ENCODE measurements around the gene SDHC.
"Not testable (repeated sequence)": the region's sequence is repeated elsewhere in the genome, so short reads cannot be mapped to it uniquely, and the experiment has no call there.

Gene SDHC

DNA sequence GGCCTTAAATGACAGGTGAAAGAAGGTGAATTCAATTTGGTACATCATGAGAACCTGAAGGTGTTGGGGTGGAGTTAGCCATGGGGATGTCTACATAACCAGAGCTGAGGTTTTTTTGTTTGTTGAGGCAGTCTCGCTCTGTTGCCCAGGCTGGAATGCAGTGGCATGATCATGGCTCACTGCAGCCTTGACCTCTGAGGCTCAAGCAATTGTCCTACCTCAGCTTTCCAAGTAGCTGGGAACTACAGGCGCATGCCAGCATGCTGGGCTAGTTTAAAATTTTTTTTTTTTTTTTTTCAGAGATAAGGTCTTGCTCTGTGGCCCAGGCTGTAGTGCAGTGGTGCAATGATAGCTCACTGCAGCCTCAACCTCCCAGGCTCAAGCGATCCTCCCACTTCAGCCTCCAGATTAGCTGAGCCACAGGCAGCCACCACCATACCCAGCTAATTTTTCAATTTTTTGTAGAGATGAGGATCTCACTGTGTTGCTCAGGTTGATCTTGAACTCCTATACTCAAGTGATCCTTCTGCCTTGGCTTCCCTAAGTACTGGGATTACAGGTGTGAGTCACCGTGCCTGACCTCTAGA, 2.5 kb upstream of the SDHC start:
- DNase-seq = no peak

GRCh38 chr1:161313554-161314200, 504 bp upstream of the SDHC start:
- no peak for DNase-seq

- DNase-seq = not testable (repeated sequence)
These were observed 1.9 kb downstream of the SDHC start for GRCh38 chr1:161315841-161316674.

DNA sequence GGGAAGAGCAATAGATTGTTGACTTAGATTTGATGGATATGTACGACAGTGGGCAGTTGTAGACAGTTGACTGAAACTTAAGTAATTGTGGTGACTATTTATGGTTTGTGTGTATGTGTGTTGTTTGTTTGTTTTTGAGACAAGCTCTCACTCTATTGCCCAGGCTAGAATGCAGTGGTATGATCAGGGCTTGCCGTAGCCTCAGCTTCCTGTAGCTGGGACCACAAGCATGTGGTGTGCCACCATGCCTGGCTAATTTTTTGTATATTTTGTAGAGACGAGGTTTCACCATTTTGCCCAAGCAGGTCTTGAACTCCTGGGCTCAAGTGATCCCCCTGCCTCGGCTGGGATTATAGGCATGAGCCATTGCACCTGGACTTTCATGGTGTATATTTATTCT, 9.8 kb downstream of the SDHC start:
- DNase-seq = no peak

DNA sequence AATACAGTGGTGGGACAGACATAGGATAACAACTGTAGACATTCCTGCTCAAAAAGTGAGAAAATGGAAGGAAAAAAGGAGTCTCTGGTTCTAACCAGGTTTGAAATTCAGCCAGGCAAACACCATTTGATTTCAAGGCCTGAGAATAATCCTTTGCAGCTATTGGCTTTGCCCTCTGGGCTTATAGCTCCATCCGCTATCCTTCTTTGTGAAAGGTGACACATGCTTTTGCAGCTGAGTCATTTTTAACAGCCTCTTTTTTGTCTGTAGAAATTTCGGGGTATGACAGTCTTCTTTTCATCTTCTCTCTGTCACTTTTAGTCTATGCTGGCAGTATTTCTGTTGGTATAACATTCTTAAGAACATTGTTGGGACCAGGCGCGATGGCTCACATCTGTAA, 16.2 kb downstream of the SDHC start:
- no peak for DNase-seq

- no peak for DNase-seq
These were observed 19.0 kb downstream of the SDHC start for GRCh38 chr1:161333166-161333565.

- DNase-seq = no peak
These were observed 21.6 kb downstream of the SDHC start for GRCh38 chr1:161335796-161336195.

GRCh38 chr1:161342177-161342576, 28.0 kb downstream of the SDHC start:
- no peak for DNase-seq

GRCh38 chr1:161342821-161343220, 28.6 kb downstream of the SDHC start:
- DNase-seq = no peak

- no peak for DNase-seq
These were observed 36.5 kb downstream of the SDHC start for GRCh38 chr1:161350671-161351070.

- no peak for DNase-seq
These were observed 37.3 kb downstream of the SDHC start for GRCh38 chr1:161351482-161351881.

- DNase-seq = no peak
These were observed 42.9 kb downstream of the SDHC start for GRCh38 chr1:161357073-161357472.

- no peak for DNase-seq
These were observed 45.1 kb downstream of the SDHC start for GRCh38 chr1:161359291-161359690.

- no peak for DNase-seq
These were observed 50.2 kb downstream of the SDHC start for GRCh38 chr1:161364332-161364731.

DNA sequence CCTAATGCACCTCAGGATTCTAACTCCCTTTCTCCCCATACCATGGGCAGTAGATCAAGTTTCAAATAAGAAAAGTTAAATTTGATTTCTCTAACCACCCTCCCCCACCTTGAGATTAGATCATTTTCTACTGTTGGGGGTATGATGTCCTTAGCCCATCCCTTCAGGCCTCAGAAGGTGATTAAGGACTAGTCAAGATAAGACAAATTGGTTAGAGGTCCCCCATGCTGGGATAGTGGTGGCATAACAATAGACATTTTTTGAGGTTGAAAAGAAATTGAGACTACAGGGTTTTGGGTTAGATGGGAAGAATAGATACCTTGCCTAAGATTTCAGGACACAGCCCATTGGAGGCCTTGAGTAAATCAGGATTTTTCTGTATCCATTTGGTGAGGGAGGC, 51.0 kb downstream of the SDHC start:
- no peak for DNase-seq

- DNase-seq = peak; percentile 42
These were observed 53.7 kb downstream of the SDHC start, which contains the start of gene CFAP126 for GRCh38 chr1:161367684-161368400. Gene CFAP126, minus strand, starts transcription at chr1:161367876. Its CDS starts 8 bp downstream, at chr1:161367868.

DNA sequence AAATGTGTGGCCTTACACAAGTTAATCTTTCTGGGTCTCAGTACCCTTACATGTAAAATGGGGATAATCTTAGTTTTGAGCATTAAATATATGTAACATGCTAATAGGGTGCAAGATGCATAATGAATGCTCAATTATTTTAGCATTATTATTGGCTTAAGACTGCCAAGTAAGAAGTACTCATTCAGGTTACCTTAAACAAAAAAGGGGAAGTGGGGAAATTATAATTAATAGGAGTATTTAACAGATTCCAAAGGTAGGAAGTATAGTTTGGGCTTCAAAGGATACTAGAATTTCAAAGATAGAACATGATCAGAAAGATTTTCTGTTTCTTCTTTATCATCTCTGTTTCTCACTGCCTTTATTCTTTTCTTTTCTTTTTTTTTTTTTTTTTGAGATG, 59.3 kb downstream of the SDHC start:
- no peak for DNase-seq

DNA sequence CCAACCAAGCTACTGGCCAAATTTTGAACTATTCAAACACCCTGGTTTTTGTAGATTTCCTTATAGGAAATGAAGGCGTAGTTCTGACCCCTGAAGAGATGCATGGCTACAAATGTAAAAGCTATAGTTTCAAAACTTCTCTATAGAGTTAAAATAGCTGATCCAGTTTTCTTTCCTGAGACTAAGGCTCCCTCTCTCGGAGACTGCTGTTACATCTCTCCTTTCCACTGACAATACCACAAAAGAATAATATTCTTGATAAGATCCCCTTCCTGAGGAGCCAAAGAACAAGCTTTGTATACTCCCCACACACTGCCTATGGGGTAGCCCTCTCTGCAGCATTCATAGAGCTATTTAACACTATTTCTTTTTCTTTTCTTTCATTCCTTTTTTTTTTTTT, 60.2 kb downstream of the SDHC start:
- DNase-seq = no peak

DNA sequence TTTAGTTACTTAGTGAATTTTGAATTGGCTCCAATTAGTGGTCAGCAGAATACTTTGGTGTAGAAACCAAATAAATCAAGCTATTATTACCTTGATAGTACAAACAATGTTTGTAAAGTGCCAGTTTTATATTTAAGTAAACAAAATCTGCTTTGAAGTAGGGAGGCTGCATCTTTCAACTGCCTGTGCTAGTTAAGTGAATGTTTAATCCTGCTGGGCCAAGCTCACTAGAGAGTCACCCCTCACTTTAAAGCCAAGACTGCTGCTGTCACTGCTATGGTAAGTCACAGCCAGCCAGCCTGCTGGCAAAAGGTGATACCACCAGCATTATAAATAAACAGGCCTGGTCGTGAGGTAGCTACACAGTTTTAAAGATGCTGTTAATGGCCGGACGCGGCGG, 63.8 kb downstream of the SDHC start:
- no peak for DNase-seq

DNA sequence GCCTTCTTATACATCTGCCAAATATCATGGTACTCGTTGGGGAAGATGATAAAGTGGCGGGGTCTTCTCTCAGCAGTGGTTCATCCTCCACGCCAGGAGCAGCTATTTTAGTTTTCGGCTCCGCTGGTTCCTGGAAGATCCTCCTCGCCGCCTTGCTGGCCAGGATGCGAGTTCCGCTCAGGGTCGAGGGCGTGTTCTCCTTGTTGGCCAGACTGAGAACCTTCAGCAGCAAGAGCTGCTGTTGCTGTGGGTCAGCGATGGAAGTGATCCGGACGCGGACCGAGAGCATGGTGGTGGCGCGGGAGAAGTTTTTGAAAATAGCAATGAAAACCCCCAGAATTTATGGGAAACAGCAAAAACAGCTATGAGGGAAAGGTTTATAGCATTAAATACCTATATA, 64.9 kb downstream of the SDHC start:
- no peak for DNase-seq

- no peak for DNase-seq
These were observed 67.5 kb downstream of the SDHC start for GRCh38 chr1:161381707-161382106.

DNA sequence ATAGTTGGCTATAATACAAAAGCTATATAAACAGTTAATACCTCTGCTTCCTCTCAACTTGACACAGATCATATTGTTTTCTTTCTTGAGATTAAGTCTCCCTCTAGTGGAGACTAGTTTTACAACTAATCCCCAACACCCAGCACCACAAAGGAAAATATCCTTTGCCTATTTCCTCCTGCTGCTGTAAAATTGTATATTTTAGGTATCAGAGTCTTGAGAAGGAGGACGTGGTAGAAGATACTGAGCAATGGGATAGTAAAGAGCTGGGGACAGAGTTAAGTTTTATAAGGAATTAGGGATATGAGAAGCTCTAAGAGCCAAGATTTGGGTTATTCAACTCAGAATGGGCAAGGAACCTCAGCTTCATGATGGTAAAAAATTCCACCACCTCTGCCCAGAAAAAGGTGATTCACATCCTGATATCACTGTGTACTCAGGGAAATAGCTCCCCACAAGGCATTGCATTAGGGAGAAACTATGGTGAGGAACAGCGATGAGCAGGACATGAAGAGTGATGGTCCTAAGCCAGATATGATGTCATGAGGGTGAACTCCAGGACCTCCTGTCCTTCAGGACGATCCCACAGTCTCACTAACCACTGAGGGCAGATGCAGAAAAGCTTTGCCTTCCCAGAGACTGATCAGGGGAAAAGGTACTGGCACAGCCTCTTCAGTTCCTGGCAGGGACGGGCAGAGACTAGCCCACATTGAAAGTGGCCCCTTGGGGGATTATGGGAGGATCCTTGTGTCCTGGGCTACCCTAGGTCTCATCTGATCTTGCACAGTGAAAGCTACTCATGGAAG, 68.2 kb downstream of the SDHC start:
- DNase-seq = peak; percentile 62

DNA sequence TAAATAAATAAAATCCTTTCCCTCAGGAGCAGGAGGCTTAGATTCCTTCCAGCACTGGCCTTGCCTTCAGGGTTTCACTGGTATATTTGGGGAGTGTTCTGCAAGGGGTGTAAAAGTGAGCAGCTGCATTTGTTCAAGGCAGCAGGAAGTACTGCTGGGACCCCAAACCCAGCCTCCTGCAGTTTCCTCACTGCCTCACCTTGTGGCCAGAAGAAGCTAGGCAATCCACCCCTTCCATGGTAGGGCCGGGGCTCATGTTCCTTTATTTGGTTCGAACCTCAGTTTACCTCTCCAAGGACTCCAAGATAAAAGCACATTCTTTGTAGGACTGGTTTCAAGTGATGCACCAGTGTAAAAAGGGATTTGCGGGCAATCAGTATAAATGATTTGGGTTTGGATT, 74.5 kb downstream of the SDHC start:
- DNase-seq = no peak
